ENCODE results near the gene ATL3.
"Not testable (repeated sequence)": the region's sequence is repeated elsewhere in the genome, so short reads cannot be mapped to it uniquely, and the experiment has no call there.

The ATL3 gene

GRCh38 chr11:63599211-63600122, 71.7 kb downstream of the ATL3 start:
- H3K27ac Mint-ChIP-seq = no peak overlapping the region

DNA sequence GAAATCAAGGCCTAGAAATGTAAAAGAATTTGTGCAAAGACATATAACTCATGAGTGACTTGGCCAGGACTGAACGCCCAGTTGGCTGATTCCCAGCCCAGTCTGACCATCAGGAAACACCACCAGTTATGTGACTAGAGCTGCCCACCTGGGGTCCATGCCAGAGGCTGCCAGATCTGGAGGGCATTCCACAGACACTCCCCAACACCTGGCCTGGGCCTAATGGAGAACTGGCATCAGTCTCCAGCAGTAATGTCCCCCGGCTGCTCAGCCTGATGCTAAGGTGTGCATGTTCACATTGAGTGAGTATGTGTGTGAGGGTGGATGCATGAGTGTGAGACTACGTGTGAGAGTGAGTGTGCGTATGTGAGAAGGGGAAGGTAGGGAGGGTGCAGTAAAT, 72.6 kb downstream of the ATL3 start:
- H3K4me3 Mint-ChIP-seq = no peak overlapping the region
- H3K36me3 Mint-ChIP-seq = no peaks in the 10 kb centered on the region
- DNase-seq (ENCODE audit: low spot score in 2 of 2) (no peak), ATAC-seq (ENCODE audit: low read depth) (no peak)
- no peaks in the 10 kb centered on the region for H3K9me3 Mint-ChIP-seq
- H3K27me3 Mint-ChIP-seq = no peaks in the 10 kb centered on the region
- H3K4me1 Mint-ChIP-seq = peaks cover 4% of the 10 kb centered on the region
- no peak overlapping the region for H3K27ac Mint-ChIP-seq

More at GRCh38 chr11:63599211-63600122, 71.7 kb downstream of the ATL3 start:
- H3K4me3 Mint-ChIP-seq = no peak overlapping the region
- H3K9me3 Mint-ChIP-seq = no peaks in the 10 kb centered on the region
- DNase-seq (ENCODE audit: low spot score in 2 of 2) = no peak
- ATAC-seq (ENCODE audit: low read depth) = no peak
- H3K36me3 Mint-ChIP-seq = no peaks in the 10 kb centered on the region
- H3K27me3 Mint-ChIP-seq = no peaks in the 10 kb centered on the region
- no peaks in the 10 kb centered on the region for H3K4me1 Mint-ChIP-seq

DNA sequence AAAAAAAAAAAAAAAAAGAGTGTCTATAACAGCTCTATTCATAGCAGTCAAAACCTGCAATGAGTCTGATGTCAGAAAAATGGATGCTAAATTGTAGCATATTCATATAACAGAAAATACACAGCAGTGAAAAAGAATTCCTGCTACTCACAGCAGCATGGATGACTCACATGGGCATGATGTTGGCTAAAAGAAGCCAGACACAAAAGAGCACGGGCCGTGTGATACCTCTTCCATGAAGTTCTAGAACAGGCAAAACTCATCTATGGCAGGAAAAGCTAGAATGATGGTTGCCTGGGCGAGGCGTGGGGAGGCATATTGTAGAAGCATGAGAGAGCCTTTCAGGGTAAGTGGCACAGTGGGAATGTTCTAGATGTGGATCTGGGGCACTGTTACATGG, 75.9 kb downstream of the ATL3 start:
- Mint-ChIP-seq H3K27ac (no peak overlapping the region), H3K4me3 (no peak overlapping the region), H3K9me3 (no peaks in the 10 kb centered on the region), H3K27me3 (no peaks in the 10 kb centered on the region), H3K4me1 (peaks cover 4% of the 10 kb centered on the region), H3K36me3 (peaks cover 3% of the 10 kb centered on the region)
- ATAC-seq (ENCODE audit: low read depth) = no peak
- no peak for DNase-seq (ENCODE audit: low spot score in 2 of 2)

DNA sequence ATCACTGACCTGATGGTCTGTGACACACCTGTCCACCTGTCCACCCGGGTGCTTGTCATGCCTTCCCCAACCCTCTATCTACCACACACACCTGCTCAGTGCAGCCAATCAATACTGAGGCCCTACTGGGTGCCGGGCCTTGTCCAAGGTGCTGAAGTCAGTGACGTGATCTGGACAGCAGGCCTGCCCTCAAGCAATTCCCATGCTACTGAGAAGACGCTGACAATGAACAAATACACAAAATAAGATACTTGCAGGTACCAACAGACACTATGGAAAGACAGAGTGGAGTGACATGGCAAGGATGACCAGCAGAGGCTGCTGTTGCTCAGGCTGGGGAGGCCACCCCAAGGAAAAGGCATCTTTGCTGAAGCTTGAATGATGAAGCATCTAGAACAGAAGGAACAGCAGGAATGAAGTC, 78.2 kb downstream of the ATL3 start:
- DNase-seq (ENCODE audit: low spot score in 2 of 2) (no peak), ATAC-seq (ENCODE audit: low read depth) (no peak)
- Mint-ChIP-seq H3K4me1 (peaks cover 4% of the 10 kb centered on the region), H3K9me3 (no peaks in the 10 kb centered on the region), H3K36me3 (peaks cover 6% of the 10 kb centered on the region), H3K27ac (no peak overlapping the region), H3K27me3 (no peaks in the 10 kb centered on the region), H3K4me3 (no peak overlapping the region)

GRCh38 chr11:63590024-63590788, 81.0 kb downstream of the ATL3 start:
- H3K27ac Mint-ChIP-seq = no peak overlapping the region

GRCh38 chr11:63589000-63589399, 82.2 kb downstream of the ATL3 start:
- Mint-ChIP-seq H3K27ac (no peak overlapping the region), H3K4me3 (no peak overlapping the region), H3K4me1 (peaks cover under 1% of the 10 kb centered on the region), H3K36me3 (peaks cover 10% of the 10 kb centered on the region), H3K27me3 (no peaks in the 10 kb centered on the region), H3K9me3 (no peaks in the 10 kb centered on the region)
- DNase-seq (ENCODE audit: low spot score in 2 of 2) (no peak), ATAC-seq (ENCODE audit: low read depth) (no peak)

More at GRCh38 chr11:63590024-63590788, 81.0 kb downstream of the ATL3 start:
- DNase-seq (ENCODE audit: low spot score in 2 of 2) = no peak
- H3K27me3 Mint-ChIP-seq = no peaks in the 10 kb centered on the region
- H3K4me1 Mint-ChIP-seq = peaks cover 4% of the 10 kb centered on the region
- H3K9me3 Mint-ChIP-seq = no peaks in the 10 kb centered on the region
- peaks cover 10% of the 10 kb centered on the region for H3K36me3 Mint-ChIP-seq
- no peak for ATAC-seq (ENCODE audit: low read depth)
- H3K4me3 Mint-ChIP-seq = no peak overlapping the region

GRCh38 chr11:63586451-63587166, 84.6 kb downstream of the ATL3 start:
- DNase-seq (ENCODE audit: low spot score in 2 of 2) = no peak
- H3K36me3 Mint-ChIP-seq = peaks cover 14% of the 10 kb centered on the region
- no peaks in the 10 kb centered on the region for H3K4me1 Mint-ChIP-seq
- peaks cover 6% of the 10 kb centered on the region for H3K9me3 Mint-ChIP-seq
- H3K4me3 Mint-ChIP-seq = no peak overlapping the region
- no peak for ATAC-seq (ENCODE audit: low read depth)
- H3K27ac Mint-ChIP-seq = no peak overlapping the region
- H3K27me3 Mint-ChIP-seq = no peaks in the 10 kb centered on the region

- Mint-ChIP-seq H3K27ac (no peak overlapping the region), H3K4me3 (no peak overlapping the region), H3K27me3 (no peaks in the 10 kb centered on the region), H3K9me3 (peaks cover 14% of the 10 kb centered on the region), H3K4me1 (no peaks in the 10 kb centered on the region), H3K36me3 (peaks cover 18% of the 10 kb centered on the region)
- DNase-seq (ENCODE audit: low spot score in 2 of 2) = no peak
- ATAC-seq (ENCODE audit: low read depth) = no peak
Observed at GRCh38 chr11:63583357-63583677, 87.9 kb downstream of the ATL3 start.

GRCh38 chr11:63581224-63581623, 90.0 kb downstream of the ATL3 start:
- ATAC-seq (ENCODE audit: low read depth); H3K27ac Mint-ChIP-seq; H3K4me1 Mint-ChIP-seq; DNase-seq (ENCODE audit: low spot score in 2 of 2); H3K4me3 Mint-ChIP-seq; H3K27me3 Mint-ChIP-seq: not testable (repeated sequence)
- Mint-ChIP-seq H3K9me3 (peaks cover 16% of the 10 kb centered on the region), H3K36me3 (peaks cover 17% of the 10 kb centered on the region)

DNA sequence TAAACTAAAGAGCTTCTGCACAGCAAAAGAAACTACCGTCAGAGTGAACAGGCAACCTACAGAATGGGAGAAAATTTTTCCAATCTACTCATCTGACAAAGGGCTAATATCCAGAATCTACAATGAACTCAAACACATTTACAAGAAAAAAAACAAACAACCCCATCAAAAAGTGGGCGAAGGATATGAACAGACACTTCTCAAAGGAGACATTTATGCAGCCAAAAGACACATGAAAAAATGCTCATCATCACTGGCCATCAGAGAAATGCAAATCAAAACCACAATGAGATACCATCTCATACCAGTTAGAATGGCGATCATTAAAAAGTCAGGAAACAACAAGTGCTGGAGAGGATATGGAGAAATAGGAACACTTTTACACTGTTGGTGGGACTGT, 92.3 kb downstream of the ATL3 start:
- not testable (repeated sequence) for H3K27ac Mint-ChIP-seq; DNase-seq (ENCODE audit: low spot score in 2 of 2); ATAC-seq (ENCODE audit: low read depth); H3K4me1 Mint-ChIP-seq; H3K27me3 Mint-ChIP-seq; H3K4me3 Mint-ChIP-seq
- peaks cover 16% of the 10 kb centered on the region for H3K9me3 Mint-ChIP-seq
- peaks cover 19% of the 10 kb centered on the region for H3K36me3 Mint-ChIP-seq

DNA sequence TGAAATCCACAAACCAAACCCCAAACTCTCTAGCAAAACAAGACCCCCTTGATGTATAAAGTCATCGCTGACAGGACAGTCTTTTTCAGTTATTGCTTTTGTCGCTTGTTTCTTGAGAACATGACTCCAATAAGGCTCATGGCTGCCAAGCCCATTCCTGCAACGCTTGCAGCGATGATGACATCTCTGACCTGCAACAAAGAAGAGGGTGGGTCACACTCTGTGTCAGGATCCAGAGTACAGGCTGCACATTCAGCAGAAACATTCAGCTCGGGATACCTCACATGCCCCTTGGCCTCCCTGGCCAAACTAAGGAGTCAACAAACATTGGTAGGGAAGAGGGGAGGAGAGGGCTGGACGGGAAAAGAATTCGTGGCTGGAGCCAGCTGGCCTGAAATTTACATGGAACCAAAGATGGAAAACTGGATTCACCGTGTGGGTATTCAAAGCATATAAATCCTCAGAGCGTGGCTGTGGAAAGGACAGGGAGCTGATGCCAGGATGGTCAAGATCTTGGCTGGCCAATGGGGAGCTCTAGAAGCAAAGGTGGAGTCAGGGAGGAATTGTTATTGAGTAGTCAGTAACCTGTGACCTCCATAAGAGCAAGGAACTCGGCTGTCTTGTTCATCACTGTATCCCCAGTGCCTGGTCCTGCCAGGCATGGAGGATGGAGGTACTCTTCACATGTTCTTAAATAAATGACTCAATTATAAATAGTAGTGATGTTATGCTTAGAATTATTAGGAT, 96.1 kb downstream of the ATL3 start:
- Mint-ChIP-seq H3K27ac (no peak overlapping the region), H3K4me3 (peak overlapping the region; percentile 72), H3K36me3 (peaks cover 9% of the 10 kb centered on the region), H3K9me3 (peaks cover 2% of the 10 kb centered on the region), H3K4me1 (peaks cover 29% of the 10 kb centered on the region), H3K27me3 (no peaks in the 10 kb centered on the region)
- no peak for DNase-seq (ENCODE audit: low spot score in 2 of 2)
- no peak for ATAC-seq (ENCODE audit: low read depth)
